ENCODE data around the gene STAT3. TPM values are rescaled to one million over a fixed set of nuclear protein-coding genes. Genes with fewer than 3 reads are reported as not detected.

The STAT3 gene
- total RNA-seq, 1 experiment from 2014 or later: 61.0 TPM

DNA sequence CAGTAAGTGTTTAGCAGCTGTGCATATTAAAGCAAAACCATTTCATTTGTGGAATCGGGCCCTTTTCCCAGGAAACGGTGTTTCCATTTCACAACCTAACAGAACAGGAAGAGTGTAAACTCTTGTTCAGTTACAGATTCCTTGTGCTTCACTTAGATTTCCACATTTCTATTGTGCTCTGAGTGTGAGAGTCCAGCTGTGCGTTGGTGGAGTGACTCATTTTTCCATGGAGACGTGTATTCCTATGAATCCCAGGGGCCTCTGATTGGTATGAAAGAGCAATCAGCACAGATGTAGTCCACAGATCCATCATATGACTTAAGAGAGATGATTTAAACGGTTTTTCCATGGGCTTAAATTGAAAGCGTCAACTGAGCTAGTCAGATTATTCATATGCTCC is 48.1 kb upstream of the STAT3 start:
- CTCF ChIA-PET: interaction anchor here (2.9 kb wide), 1 partner anchor 9 kb away, joined by 15 read pairs; no protein-coding TSS in a partner anchor

More for the DNA sequence above, 48.1 kb upstream of the STAT3 start:
- peak overlapping the region; percentile 18; the same call in 1 of the 2 replicates for H3K4me2 ChIP-seq (ENCODE audit: low read length)
- ATAC-seq (no peak), DNase-seq (ENCODE audit: low read depth, low spot score) (no peak)
- TF ChIP-seq, protein P1, sequence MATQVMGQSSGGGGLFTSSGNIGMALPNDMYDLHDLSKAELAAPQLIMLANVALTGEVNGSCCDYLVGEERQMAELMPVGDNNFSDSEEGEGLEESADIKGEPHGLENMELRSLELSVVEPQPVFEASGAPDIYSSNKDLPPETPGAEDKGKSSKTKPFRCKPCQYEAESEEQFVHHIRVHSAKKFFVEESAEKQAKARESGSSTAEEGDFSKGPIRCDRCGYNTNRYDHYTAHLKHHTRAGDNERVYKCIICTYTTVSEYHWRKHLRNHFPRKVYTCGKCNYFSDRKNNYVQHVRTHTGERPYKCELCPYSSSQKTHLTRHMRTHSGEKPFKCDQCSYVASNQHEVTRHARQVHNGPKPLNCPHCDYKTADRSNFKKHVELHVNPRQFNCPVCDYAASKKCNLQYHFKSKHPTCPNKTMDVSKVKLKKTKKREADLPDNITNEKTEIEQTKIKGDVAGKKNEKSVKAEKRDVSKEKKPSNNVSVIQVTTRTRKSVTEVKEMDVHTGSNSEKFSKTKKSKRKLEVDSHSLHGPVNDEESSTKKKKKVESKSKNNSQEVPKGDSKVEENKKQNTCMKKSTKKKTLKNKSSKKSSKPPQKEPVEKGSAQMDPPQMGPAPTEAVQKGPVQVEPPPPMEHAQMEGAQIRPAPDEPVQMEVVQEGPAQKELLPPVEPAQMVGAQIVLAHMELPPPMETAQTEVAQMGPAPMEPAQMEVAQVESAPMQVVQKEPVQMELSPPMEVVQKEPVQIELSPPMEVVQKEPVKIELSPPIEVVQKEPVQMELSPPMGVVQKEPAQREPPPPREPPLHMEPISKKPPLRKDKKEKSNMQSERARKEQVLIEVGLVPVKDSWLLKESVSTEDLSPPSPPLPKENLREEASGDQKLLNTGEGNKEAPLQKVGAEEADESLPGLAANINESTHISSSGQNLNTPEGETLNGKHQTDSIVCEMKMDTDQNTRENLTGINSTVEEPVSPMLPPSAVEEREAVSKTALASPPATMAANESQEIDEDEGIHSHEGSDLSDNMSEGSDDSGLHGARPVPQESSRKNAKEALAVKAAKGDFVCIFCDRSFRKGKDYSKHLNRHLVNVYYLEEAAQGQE (IDR thresholded peaks at IDR 0.05; ENCODE audit: low read depth): no peak
- TF ChIP-seq RAD21 (IDR thresholded peaks at IDR 0.05; ENCODE audit: low read depth) (no peak), EZH2phosphoT487 (IDR thresholded peaks at IDR 0.05; ENCODE audit: borderline replicate concordance) (no peak), POLR2A (IDR thresholded peaks at IDR 0.05; ENCODE audit: borderline replicate concordance, extremely low read depth, insufficient read depth, insufficient read length) (no peak)
- no peaks in the 10 kb centered on the region for H3K36me3 ChIP-seq (ENCODE audit: control insufficient read depth in 1 of 2, insufficient read depth in 2 of 2, low read length in 2 of 2)
- BruUV-seq (replicated peaks): no TSS peak
- no peaks in the 10 kb centered on the region for H3K27me3 ChIP-seq (ENCODE audit: insufficient read depth, low read length)
- H3K9me2 ChIP-seq (ENCODE audit: insufficient read depth): no peaks in the 10 kb centered on the region
- no peaks in the 10 kb centered on the region for H3K9me3 ChIP-seq (ENCODE audit: control insufficient read depth in 1 of 2, insufficient read depth in 1 of 2, low read depth in 1 of 2, low read length in 2 of 2)
- intact Hi-C loops (cut with micrococcal nuclease): no loop called here
- no peaks in the 10 kb centered on the region for H3K79me2 ChIP-seq (ENCODE audit: insufficient read depth, low read length)
- ChIA-PET POLR2A (interaction anchor here (1.1 kb wide), 1 partner anchor 8 kb away, joined by 3 read pairs; no protein-coding TSS in a partner anchor), RAD21 (ENCODE audit: low non-redundant PET in 1 of 2, low total read pairs in 2 of 2, uncharacterized antibody in 2 of 2, unreplicated experiment in 2 of 2) (no interaction called here)
- H2AFZ ChIP-seq (ENCODE audit: low read depth, low read length, poor library complexity, severe bottlenecking): peak overlapping the region; percentile 13
- H3K4me3 ChIP-seq (replicated peaks in 1 of 2; ENCODE audit: low read depth in 1 of 2, low read length in 2 of 2): no peak overlapping the region
- peaks cover 5 to 26% of the 10 kb centered on the region in 2 experiments; a peak in 3 of 4 replicates for H3K4me1 ChIP-seq (ENCODE audit: control insufficient read depth in 1 of 2, insufficient read depth in 2 of 2, low read length in 2 of 2)
- no peak overlapping the region for H3K27ac ChIP-seq (ENCODE audit: low read depth, low read length)
- H4K20me1 ChIP-seq (ENCODE audit: insufficient read depth): no peaks in the 10 kb centered on the region
- H3K9ac ChIP-seq (ENCODE audit: low read length): no peak overlapping the region
